ENCODE results near the gene CRYBG1.
"Not testable (repeated sequence)": the region's sequence is repeated elsewhere in the genome, so short reads cannot be mapped to it uniquely, and the experiment has no call there.

The CRYBG1 gene

GRCh38 chr6:106372838-106373501 is 12.5 kb downstream of the CRYBG1 start:
- DNase-seq, result no peak

DNA sequence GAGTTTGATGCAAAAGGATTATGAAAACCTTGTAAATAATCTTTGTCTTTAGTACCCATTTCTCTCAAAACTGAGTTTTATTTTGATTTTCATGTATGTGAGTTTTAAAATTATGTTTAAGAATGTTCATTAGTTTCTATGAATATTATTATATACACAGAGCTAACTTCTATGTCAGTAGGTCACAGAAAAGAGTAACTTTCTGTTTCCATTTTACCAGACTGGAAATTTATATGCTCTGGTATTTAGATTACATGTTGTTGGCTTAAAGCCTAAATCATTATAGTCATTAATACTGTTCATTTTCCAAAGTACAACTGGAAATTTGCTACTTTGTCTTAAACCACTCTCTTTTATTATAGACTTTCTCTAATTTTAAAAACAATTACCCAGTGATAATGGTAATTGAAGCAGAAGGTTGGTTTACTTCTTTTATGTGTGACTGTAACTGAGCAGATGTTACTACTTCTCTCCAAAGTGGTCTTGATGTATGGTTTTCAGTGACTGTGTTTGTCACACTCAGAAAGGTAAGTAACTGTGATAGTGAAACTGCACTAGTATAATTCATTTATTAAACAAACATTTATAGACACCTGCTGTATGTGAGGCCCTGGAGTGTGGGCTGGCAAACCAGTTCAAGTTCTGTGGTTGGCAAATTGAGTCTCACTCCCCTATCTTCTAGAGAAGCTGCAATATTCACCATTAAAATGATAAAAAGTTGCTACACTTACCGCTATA is 13.2 kb downstream of the CRYBG1 start:
- DNase-seq, result no peak

- DNase-seq, result peak; percentile 25
Observed at GRCh38 chr6:106377061-106377540, 16.6 kb downstream of the CRYBG1 start.

DNA sequence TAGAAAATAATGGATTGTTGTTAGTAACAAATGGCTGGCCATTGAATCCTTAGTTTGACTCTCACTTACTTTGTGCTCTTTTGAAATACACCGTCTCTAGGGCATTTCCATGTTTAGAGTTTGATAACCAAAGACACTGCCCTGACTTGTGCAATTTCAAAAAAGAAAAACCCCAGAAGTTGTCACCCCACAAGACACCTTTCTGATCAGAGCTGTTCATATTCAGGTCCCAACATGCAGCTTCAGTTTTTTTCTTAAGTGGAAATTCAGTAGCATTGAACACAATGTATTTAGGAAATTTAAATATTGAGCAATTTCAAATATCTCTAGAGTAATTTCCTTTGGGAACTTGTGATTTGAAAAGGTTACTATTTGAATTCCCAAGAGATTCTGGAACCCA is 19.4 kb downstream of the CRYBG1 start:
- no peak for DNase-seq

GRCh38 chr6:106380407-106380806 is 19.9 kb downstream of the CRYBG1 start:
- DNase-seq, result no peak

DNA sequence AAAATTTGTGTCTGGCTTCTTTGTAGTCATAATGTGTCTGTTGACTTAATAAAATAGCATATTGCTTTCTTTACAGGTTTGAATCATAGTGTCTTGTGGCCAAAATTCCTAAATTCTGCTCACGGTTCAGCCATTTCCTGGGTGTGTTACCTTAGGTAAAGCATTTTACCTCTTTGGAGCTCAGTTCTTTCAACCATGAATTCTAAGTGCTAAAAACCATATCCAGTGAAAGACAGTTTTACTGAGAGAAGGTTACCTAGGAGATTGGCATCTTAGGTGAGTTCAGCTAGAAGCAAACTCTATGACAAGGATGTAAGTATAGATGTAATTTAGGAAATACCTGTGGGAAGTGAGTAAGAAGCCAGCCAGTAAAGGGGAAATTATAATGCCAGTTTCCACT is 20.7 kb downstream of the CRYBG1 start:
- no peak for DNase-seq

- DNase-seq, result no peak
Observed at GRCh38 chr6:106381881-106382280, 21.4 kb downstream of the CRYBG1 start.

DNA sequence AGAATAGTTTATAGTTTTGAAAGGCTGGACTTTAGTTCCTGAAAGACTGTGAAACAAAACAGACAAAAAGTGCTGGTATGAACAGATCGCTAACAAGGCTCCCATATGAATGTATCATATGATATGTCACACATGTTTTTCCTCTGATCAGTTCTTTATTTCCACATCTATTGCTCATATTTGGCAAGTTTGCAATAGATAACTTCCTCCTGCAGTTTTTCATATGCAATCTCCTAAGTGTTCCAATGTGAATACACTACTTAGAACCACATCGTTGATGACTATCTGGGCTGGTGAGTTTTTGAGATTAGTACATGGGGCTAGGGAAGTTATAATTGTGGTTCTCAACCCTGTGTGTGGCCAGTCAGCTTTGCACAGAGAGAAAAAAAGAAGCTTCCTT is 23.1 kb downstream of the CRYBG1 start:
- DNase-seq, result peak; percentile 73

DNA sequence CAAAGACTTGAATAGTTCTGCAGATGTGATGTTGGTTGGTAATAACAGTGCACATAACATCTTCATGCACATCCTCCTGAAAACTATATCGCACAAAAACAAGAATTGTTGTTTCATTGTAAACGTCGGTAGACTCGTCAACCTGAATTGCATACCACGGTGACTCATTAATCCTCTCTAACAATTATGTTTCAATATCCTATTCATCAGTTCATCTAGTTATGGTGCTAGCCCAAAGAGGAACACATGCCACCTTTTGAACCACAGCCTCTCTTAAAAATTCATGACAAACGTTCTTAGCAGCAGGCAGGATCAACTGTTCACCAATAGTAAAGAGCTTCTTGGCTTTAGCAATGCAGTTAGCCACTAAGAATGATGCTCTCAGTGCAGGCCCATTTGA is 25.0 kb downstream of the CRYBG1 start:
- DNase-seq, result no peak

DNA sequence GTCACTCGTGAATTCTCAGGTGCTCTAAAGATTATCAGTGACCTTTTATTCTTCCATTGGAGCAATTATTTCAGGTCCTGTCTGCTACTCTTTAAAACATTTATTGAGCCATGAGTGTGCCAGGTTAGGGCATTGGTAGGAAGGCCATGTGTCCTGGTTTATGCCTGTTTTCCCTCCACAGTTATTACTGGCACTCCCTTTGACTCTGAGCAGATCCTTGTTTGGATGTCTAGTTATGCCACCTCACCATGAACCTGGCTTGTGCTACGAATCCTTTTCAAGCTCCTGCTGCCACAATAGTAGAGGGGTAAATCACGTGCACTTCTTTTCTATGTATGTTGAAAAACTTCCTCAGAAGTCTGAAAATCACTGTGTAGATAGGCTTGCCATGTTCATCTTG is 27.4 kb downstream of the CRYBG1 start:
- no peak for DNase-seq

DNA sequence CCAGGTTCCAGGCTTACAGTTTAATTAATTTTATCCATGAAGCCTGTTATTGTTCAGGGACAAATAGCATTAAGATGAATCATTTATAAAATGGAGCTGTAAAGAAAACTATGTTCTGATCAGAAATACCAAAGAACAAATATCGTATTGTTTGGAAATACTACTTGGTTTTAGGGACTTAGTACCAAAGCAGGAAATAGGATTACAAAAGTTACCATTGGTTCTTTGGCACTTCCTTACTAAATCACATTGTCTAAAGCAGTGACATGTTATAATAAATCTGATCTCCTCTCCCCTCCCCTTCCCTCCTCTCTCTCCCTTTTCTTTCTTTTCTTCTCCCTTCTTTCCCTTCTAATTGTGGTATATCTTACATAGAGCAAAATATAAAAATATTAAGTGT is 29.6 kb downstream of the CRYBG1 start:
- no peak for DNase-seq

GRCh38 chr6:106396426-106397220 is 36.1 kb downstream of the CRYBG1 start:
- no peak for DNase-seq

DNA sequence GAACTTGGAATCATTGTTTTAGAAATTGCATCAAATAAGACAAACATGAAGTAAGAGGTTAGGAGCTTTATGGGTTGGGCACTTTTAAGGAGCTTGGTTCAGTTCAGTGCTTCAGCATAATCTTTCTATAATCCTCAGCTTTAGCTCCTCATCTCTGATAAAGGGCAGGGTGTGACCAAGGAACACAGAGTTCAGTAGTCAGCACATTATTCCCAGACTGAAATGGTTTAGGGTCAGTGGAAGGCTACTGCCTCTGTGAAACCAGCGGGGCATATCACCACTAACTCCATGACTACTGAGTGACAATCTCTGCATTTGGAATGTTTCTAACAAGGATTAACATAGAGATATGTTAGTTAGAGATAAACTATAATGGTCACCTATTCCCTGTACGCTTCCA is 36.9 kb downstream of the CRYBG1 start:
- DNase-seq, result no peak

DNA sequence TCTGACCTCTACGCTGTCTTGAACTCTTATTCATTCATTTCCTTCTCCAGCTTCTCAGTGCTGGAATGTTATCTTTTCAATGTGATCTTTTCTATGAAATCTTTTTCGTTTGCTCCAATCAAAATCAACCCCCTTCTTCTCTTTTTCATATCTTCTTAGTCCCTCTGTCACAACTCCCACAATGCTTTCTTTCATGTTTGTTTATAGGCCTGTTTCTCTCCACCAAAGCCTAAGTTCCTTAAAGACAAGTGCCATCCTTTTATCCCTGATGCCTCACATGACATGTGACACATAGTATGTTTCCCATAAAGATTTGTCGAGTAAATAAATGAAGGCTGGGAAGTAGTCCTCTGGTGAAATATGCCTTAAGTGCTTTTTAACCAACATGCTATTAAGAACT is 38.1 kb downstream of the CRYBG1 start:
- DNase-seq, result no peak

GRCh38 chr6:106405044-106405443 is 44.5 kb downstream of the CRYBG1 start:
- not testable (repeated sequence) for DNase-seq

DNA sequence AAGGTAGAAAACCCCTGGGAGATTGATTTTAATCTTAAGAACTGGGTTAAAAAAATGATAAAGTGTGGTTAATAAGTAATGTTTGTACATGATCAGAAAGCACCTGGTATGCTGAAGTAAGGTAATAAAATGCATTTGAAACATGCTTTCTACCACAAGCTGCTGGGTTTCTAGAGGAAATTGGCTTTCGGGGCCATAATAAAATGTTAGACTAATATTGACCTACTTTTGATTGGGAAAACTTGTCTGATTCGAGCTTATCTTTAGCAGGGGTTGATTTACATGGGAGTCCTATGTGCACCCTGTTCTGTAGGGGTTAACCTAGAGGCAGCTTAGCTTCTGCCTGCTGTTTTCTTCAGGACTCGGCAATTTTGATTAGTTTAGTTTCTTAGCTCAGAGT is 50.5 kb downstream of the CRYBG1 start:
- no peak for DNase-seq

DNA sequence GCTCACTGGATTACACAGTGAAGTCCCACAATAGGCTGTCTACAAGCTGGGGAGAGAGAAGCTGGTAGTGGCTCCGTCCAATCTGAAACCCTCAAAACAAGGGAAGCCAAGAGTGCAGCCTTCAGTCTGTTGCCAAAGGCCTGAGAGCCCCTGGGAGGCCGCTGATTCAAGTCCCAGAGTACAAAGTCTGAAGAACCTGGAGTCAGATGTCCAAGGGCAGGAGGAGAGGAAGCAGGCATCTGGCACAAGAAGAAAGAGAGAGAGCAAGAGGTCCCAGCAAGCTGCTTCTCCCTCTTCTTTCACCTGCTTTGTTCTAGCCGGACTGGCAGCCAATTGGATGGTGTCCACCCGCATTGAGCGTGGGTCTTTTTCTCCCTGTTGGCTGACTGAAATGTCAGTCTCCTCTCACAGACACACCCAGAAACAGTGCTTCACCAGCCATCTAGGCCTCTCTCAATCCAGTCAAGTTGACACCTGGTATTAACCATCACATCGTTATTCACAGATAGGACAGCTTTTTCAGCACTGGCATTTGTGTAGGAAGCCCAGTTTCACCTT is 51.2 kb downstream of the CRYBG1 start:
- no peak for DNase-seq

DNA sequence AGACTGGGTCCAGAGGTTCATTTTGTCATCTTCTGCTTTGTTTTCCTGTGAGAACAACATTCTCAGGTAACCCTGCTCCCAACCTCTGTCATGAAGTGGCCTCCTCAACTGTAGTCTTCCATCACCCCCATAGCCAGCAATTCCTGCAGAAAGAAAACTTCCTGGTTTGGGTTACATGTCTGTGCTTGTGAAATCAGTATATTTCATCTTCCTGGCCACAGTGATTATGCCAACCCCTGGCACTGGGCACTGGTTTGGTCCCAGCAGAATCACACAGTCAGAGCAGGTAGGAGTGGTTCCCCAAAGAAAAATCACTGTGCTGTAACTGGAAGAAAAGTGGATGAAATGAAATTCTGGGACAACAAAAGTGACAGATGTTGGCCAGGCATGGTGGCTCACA is 52.5 kb downstream of the CRYBG1 start:
- no peak for DNase-seq

DNA sequence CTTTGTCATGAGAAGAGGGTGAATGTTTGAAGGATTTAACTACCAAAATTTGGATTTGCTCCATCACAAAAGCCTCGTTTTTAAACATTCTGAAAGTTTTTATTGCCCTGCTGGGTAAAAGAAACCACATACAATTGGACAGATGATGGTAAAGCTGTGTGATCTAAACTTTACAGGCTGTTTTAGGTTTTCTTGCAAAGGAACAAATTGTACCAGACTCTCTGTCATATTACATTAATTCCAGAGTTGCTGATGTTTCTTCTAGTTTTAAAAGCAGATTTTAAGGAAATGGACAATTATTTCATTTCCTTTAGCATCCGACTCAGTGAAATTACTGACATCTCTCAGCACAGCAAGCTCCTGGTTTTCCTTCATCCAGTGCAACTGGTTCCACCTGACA is 53.2 kb downstream of the CRYBG1 start:
- no peak for DNase-seq

DNA sequence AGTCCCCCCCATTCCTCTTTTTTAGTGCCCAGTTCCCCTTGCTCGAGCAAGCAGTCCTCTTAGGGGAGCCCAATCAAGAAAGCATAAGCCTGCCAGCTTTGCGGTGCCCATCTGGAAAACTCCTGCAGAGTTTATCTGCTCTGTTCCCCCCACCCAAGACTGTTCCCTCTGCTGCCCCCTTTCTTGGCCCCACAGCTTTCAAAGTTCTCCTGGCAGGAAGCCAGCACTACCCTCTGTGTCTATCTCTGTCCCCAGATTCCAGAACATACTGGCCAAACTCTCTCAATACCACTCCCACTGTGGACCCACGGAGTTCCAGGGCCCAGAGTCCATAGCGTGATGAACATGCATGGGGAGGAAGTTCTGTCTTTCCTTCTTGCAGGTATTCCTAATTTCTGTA is 55.4 kb downstream of the CRYBG1 start:
- DNase-seq, result no peak

- DNase-seq, result no peak
Observed at GRCh38 chr6:106417572-106418147, 57.1 kb downstream of the CRYBG1 start.

DNA sequence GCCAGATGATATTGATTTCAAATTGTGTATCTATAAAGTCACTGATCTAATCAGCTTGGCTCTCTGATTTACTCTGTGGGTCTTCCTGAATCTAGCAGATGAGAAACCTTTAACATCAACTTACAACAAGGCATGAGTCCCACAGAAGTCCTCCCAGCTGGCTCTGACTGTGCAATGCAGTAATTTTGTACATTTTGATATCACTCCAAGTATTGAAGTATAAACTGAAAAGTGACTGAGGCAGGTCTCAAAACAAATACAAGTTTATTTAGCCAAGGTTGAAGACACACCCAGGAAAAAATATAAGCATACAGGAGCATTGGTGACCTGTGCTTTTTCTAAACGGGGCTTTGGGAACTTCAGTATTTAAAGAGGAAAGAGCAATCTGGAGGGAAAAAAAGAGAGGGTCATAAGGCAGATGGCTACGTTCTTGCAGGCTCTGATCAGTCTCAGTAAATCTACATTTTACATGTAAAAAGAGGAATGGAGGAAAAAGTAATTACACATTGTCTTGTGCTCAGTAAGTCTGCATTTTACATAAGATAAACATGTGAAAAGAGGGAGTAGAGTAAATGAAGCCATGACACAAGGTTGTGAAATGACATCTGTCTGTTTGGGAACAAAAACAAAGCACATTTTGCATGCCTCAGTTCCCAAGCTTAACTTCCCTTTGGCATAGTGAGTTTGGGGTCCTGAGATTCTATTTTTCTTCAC is 59.5 kb downstream of the CRYBG1 start:
- no peak for DNase-seq
